ENCODE results near the gene ACOT8.

ACOT8 gene

DNA sequence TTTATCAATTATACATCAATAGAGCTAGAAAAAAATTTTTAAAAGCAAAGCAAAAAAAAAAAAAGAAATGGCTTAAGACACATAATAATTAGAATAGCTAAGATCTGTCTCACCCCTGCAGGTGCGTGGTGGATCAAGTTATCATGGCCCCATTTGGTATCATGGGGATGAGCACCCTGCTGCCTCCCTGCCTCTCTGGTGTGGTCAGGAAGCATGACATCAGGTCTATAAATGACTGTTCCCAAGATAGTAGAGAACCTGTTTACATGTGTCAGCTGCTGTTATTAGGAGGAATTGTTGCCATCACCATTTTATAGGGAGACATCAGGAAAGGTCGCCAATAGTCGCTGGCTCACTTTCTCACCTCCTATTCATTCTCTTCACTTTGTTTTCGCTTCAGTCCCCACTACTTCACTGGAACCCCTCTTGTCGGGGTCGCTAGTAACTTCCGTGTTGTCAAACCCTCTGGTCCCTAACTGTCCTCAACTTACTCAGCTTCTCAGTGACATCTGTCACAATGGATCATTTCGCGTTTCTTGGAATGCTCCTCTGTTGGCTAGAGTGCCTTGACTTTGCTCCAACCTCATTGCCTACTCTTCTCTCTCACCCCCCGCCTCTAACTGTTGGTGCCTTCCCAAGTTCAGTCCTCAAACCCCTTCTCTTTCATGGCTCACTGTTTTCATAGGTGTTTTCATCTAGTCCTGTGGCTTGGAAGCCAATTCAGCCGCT is 60.7 kb downstream of the ACOT8 start:
- H3K4me3 ChIP-seq (replicated peaks; ENCODE audit: insufficient read depth, low read length) = no peak overlapping the region
- no peak overlapping the region for H3K27ac ChIP-seq (replicated peaks)
- TF ChIP-seq, protein P1, sequence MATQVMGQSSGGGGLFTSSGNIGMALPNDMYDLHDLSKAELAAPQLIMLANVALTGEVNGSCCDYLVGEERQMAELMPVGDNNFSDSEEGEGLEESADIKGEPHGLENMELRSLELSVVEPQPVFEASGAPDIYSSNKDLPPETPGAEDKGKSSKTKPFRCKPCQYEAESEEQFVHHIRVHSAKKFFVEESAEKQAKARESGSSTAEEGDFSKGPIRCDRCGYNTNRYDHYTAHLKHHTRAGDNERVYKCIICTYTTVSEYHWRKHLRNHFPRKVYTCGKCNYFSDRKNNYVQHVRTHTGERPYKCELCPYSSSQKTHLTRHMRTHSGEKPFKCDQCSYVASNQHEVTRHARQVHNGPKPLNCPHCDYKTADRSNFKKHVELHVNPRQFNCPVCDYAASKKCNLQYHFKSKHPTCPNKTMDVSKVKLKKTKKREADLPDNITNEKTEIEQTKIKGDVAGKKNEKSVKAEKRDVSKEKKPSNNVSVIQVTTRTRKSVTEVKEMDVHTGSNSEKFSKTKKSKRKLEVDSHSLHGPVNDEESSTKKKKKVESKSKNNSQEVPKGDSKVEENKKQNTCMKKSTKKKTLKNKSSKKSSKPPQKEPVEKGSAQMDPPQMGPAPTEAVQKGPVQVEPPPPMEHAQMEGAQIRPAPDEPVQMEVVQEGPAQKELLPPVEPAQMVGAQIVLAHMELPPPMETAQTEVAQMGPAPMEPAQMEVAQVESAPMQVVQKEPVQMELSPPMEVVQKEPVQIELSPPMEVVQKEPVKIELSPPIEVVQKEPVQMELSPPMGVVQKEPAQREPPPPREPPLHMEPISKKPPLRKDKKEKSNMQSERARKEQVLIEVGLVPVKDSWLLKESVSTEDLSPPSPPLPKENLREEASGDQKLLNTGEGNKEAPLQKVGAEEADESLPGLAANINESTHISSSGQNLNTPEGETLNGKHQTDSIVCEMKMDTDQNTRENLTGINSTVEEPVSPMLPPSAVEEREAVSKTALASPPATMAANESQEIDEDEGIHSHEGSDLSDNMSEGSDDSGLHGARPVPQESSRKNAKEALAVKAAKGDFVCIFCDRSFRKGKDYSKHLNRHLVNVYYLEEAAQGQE (IDR thresholded peaks at IDR 0.05; ENCODE audit: insufficient replicate concordance, low read depth) = no peak
- TF ChIP-seq, protein P2, sequence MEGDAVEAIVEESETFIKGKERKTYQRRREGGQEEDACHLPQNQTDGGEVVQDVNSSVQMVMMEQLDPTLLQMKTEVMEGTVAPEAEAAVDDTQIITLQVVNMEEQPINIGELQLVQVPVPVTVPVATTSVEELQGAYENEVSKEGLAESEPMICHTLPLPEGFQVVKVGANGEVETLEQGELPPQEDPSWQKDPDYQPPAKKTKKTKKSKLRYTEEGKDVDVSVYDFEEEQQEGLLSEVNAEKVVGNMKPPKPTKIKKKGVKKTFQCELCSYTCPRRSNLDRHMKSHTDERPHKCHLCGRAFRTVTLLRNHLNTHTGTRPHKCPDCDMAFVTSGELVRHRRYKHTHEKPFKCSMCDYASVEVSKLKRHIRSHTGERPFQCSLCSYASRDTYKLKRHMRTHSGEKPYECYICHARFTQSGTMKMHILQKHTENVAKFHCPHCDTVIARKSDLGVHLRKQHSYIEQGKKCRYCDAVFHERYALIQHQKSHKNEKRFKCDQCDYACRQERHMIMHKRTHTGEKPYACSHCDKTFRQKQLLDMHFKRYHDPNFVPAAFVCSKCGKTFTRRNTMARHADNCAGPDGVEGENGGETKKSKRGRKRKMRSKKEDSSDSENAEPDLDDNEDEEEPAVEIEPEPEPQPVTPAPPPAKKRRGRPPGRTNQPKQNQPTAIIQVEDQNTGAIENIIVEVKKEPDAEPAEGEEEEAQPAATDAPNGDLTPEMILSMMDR (IDR thresholded peaks at IDR 0.05; ENCODE audit: insufficient read depth, low read length) = no peak
- no peak for TF ChIP-seq POLR2AphosphoS5 (IDR thresholded peaks at IDR 0.05; ENCODE audit: low read depth)
- no peak for TF ChIP-seq GABPA (IDR thresholded peaks at IDR 0.05; ENCODE audit: low read depth)
- no peak for TF ChIP-seq SPI1 (IDR thresholded peaks at IDR 0.05; ENCODE audit: borderline replicate concordance, low read depth)
- DNase-seq (ENCODE audit: low read depth in 1 of 2, low spot score in 1 of 2) = no peak
- no peaks in the 10 kb centered on the region for H3K27me3 ChIP-seq (ENCODE audit: insufficient read depth, poor library complexity, severe bottlenecking)

GRCh38 chr20:45792317-45793118 is 64.7 kb downstream of the ACOT8 start:
- DNase-seq (ENCODE audit: low read depth in 1 of 2, low spot score in 1 of 2) = peak; percentile 51 to 70
- H3K4me3 ChIP-seq (replicated peaks; ENCODE audit: insufficient read depth, low read length) = peak overlapping the region; percentile 95
- peak overlapping the region; percentile 92 for H3K27ac ChIP-seq (replicated peaks)

More at GRCh38 chr20:45792317-45793118, 64.7 kb downstream of the ACOT8 start:
- H3K27me3 ChIP-seq (ENCODE audit: insufficient read depth, poor library complexity, severe bottlenecking) = no peaks in the 10 kb centered on the region
- TF ChIP-seq SPI1 (IDR thresholded peaks at IDR 0.05; ENCODE audit: borderline replicate concordance, low read depth) = peak; percentile 96
- 0 out of 2 replicates have a peak, but pooled peaks have one; percentile 41 for TF ChIP-seq GABPA (IDR thresholded peaks at IDR 0.05; ENCODE audit: low read depth)
- TF ChIP-seq, protein P1 (IDR thresholded peaks at IDR 0.05; ENCODE audit: insufficient replicate concordance, low read depth) = no peak
- peak; percentile 33 for TF ChIP-seq POLR2AphosphoS5 (IDR thresholded peaks at IDR 0.05; ENCODE audit: low read depth)
- TF ChIP-seq, protein P2 (IDR thresholded peaks at IDR 0.05; ENCODE audit: insufficient read depth, low read length) = no peak

Data from HL-60 (cell line).